GM12891 (cell line): ENCODE data around the gene CDK2.

Experiments
- PAX5 ChIP-seq: IDR thresholded peaks from 2 replicates; pipeline ENCODE4 v1.6.1; 2011; ENCODE audit warnings: low read length, moderate library complexity, mild to moderate bottlenecking; ENCODE audit not compliant: insufficient read depth, severe bottlenecking
- POLR2A ChIP-seq: IDR thresholded peaks from 2 replicates; pipeline ENCODE4 v1.6.1; 2011; ENCODE audit warnings: low read depth, low read length, control low read depth
- POLR2AphosphoS5 ChIP-seq: IDR thresholded peaks from 2 replicates; pipeline ENCODE4 v1.6.1; 2011; ENCODE audit warnings: low read depth, low read length, control low read depth
- TAF1 ChIP-seq: IDR thresholded peaks from 2 replicates; pipeline ENCODE4 v1.6.1; 2011; ENCODE audit warnings: low read depth, low read length, control low read depth

GRCh38 chr12:55932551-55932910 lies 34.1 kb upstream of the CDK2 start:
- TF ChIP-seq POLR2A (no peak), POLR2AphosphoS5 (no peak), TAF1 (no peak), PAX5 (no peak)
